Middle frontal gyrus (tissue), 1 donor: ENCODE results near the gene ZFYVE19.

ENCODE experiments used
- DNase-seq: peaks from one replicate; pipeline ENCODE4 v3.0.0-alpha.2; 2015; ENCODE audit warnings: low spot score; ENCODE audit errors: extremely low spot score

Gene ZFYVE19

GRCh38 chr15:40812721-40813425 is 6.0 kb downstream of the ZFYVE19 start:
- no peak for DNase-seq

GRCh38 chr15:40815042-40815698 is 8.3 kb downstream of the ZFYVE19 start:
- peak; percentile 9 for DNase-seq

- no peak for DNase-seq
Observed at GRCh38 chr15:40819048-40819447, 12.2 kb downstream of the ZFYVE19 start.

GRCh38 chr15:40821195-40821594 is 14.3 kb downstream of the ZFYVE19 start:
- DNase-seq: no peak

GRCh38 chr15:40823572-40824343 is 16.9 kb downstream of the ZFYVE19 start:
- DNase-seq: no peak

GRCh38 chr15:40825661-40826422 is 19.0 kb downstream of the ZFYVE19 start:
- no peak for DNase-seq

- no peak for DNase-seq
Observed at GRCh38 chr15:40826423-40827075, 19.7 kb downstream of the ZFYVE19 start.

- DNase-seq: no peak
Observed at GRCh38 chr15:40828447-40829036, 21.7 kb downstream of the ZFYVE19 start, which contains the start of gene PPP1R14D. Gene PPP1R14D (minus strand): TSS chr15:40828708. CDS start chr15:40828641, 67 bp downstream.

- no peak for DNase-seq
Observed at GRCh38 chr15:40829115-40829514, 22.2 kb downstream of the ZFYVE19 start.

- no peak for DNase-seq
Observed at GRCh38 chr15:40830884-40831283, 24.0 kb downstream of the ZFYVE19 start.

GRCh38 chr15:40831861-40832260 is 25.0 kb downstream of the ZFYVE19 start:
- DNase-seq: no peak

- no peak for DNase-seq
Observed at GRCh38 chr15:40832903-40833302, 26.0 kb downstream of the ZFYVE19 start.

GRCh38 chr15:40836020-40836419 is 29.1 kb downstream of the ZFYVE19 start:
- DNase-seq: no peak

- DNase-seq: no peak
Observed at GRCh38 chr15:40838756-40839155, 31.9 kb downstream of the ZFYVE19 start.

- DNase-seq: no peak
Observed at GRCh38 chr15:40841741-40842140, 34.9 kb downstream of the ZFYVE19 start.

GRCh38 chr15:40843261-40843884 is 36.5 kb downstream of the ZFYVE19 start:
- DNase-seq: no peak

GRCh38 chr15:40843885-40844695 is 37.2 kb downstream of the ZFYVE19 start, which contains the start of gene SPINT1:
Gene SPINT1 (plus strand): TSS chr15:40844048. CDS start chr15:40844555, 507 bp downstream.
- DNase-seq: no peak

GRCh38 chr15:40844696-40845030 is 37.8 kb downstream of the ZFYVE19 start:
- no peak for DNase-seq

GRCh38 chr15:40845036-40845435 is 38.1 kb downstream of the ZFYVE19 start:
- no peak for DNase-seq
